GM10248 (cell line): ENCODE measurements around the gene KIF5B.
"Not testable (repeated sequence)": the region's sequence is repeated elsewhere in the genome, so short reads cannot be mapped to it uniquely, and the experiment has no call there.

Source experiments
- CTCF ChIA-PET: fragments of 300-600 bp; sonication (Branson Sonifier 250); formaldehyde crosslinking; extraction: SDS; loops from one replicate; lab custom pipeline; 2021; ENCODE audit warnings: antibody characterized with exemption; lab: Yijun Ruan, JAX
- POLR2A ChIA-PET: fragments of 350-650 bp; sonication (Branson Sonifier 250); formaldehyde crosslinking; extraction: SDS; loops from one replicate; lab custom pipeline; 2020; ENCODE audit warnings: antibody characterized with exemption; lab: Yijun Ruan, JAX
- DNase-seq: peaks from one replicate; pipeline ENCODE4 v3.0.0; 2012; ENCODE audit errors: extremely low spot score
- CTCF ChIP-seq: IDR thresholded peaks from 2 replicates; pipeline ENCODE4 v1.5.1; 2012; ENCODE audit warnings: mild to moderate bottlenecking, low read depth; ENCODE audit errors: extremely low read depth, missing control alignments, control extremely low read depth

The KIF5B gene

GRCh38 chr10:32060347-32060746 lies 4.1 kb upstream of the KIF5B start:
- DNase-seq, result no peak
- no peak for TF ChIP-seq CTCF
- CTCF ChIA-PET, result interaction anchor here (0.9 kb wide), 1 partner anchor 10 kb away, joined by 4 read pairs; no protein-coding TSS in a partner anchor
- POLR2A ChIA-PET, result no interaction called here

- POLR2A ChIA-PET, result no interaction called here
- CTCF ChIA-PET, result interaction anchor here (0.9 kb wide), 1 partner anchor 10 kb away, joined by 4 read pairs; no protein-coding TSS in a partner anchor
- no peak for TF ChIP-seq CTCF
- no peak for DNase-seq
These were observed 3.2 kb upstream of the KIF5B start for GRCh38 chr10:32059472-32059871.

GRCh38 chr10:32057036-32057372 lies 779 bp upstream of the KIF5B start:
- no peak for DNase-seq
- ChIA-PET CTCF (interaction anchor here (1.0 to 1.3 kb wide), 2 partner anchors 9 to 11 kb away, joined by 3 to 5 read pairs; no protein-coding TSS in a partner anchor), POLR2A (no interaction called here)
- no peak for TF ChIP-seq CTCF

GRCh38 chr10:32055478-32056135 lies 618 bp downstream of the KIF5B start:
- TF ChIP-seq CTCF, result no peak
- CTCF ChIA-PET, result interaction anchor here (1.6 kb wide), 1 partner anchor 193 kb away, joined by 5 read pairs; no protein-coding TSS in a partner anchor
- POLR2A ChIA-PET, result interaction anchor here (1.2 kb wide), 1 partner anchor 283 kb away, joined by 3 read pairs; no protein-coding TSS in a partner anchor
- peak; percentile 71 for DNase-seq

GRCh38 chr10:32054094-32054493 lies 2.1 kb downstream of the KIF5B start:
- POLR2A ChIA-PET, result interaction anchor here (1.2 kb wide), 1 partner anchor 284 kb away, joined by 3 read pairs; no protein-coding TSS in a partner anchor
- DNase-seq, result no peak

GRCh38 chr10:32053392-32053791 lies 2.8 kb downstream of the KIF5B start:
- CTCF ChIA-PET, DNase-seq, POLR2A ChIA-PET: not testable (repeated sequence)

More at GRCh38 chr10:32054094-32054493, 2.1 kb downstream of the KIF5B start:
- no peak for TF ChIP-seq CTCF
- CTCF ChIA-PET, result interaction anchor here (1.6 kb wide), 1 partner anchor 192 kb away, joined by 5 read pairs; no protein-coding TSS in a partner anchor

GRCh38 chr10:32051926-32052325 lies 4.3 kb downstream of the KIF5B start:
- TF ChIP-seq CTCF, result no peak
- no peak for DNase-seq
- POLR2A ChIA-PET, result no interaction called here
- CTCF ChIA-PET, result interaction anchor here (1.3 kb wide), 1 partner anchor 9 kb away, joined by 4 read pairs; no protein-coding TSS in a partner anchor
